HEK293 (cell line): ENCODE results near the gene NT5M.

Experiments used
- CTCF ChIA-PET: fragments of 350-600 bp; formaldehyde crosslinking; extraction: SDS; loops from one replicate; lab custom pipeline; 2021; ENCODE audit warnings: antibody characterized with exemption; lab: Yijun Ruan, JAX
- POLR2A ChIA-PET: fragments of 300-600 bp; formaldehyde crosslinking; extraction: SDS; loops from one replicate; lab custom pipeline; 2020; ENCODE audit warnings: antibody characterized with exemption, inconsistent platforms; lab: Yijun Ruan, JAX
- H3K27ac ChIP-seq: fragments of 200-500 bp; sonication (Bioruptor generic); 2 replicates; pipeline ENCODE4 v1.5.1; 2014; ENCODE audit warnings: low read depth, low read length, control low read depth, inconsistent platforms; ENCODE audit errors: extremely low read depth
- H3K36me3 ChIP-seq, 2 experiments: fragments of 200-500 bp in 1 of 2; sonication (Bioruptor generic) in 1 of 2; 1 replicate in 1 of 2; 2 replicates in 1 of 2; pipeline ENCODE4 v1.5.1; 2014 to 2017; ENCODE audit warnings: inconsistent platforms in 2 of 2, low read length in 2 of 2; ENCODE audit not compliant: control insufficient read depth in 2 of 2, insufficient read depth in 1 of 2
- H3K4me1 ChIP-seq: fragments of 200-500 bp; sonication (Bioruptor generic); 2 replicates; pipeline ENCODE4 v1.5.1; 2014; ENCODE audit warnings: mild to moderate bottlenecking, low read length, inconsistent platforms; ENCODE audit not compliant: control insufficient read depth, insufficient read depth
- H3K4me3 ChIP-seq: 2 replicates; pipeline ENCODE4 v1.5.1; 2011; ENCODE audit warnings: low read depth, mild to moderate bottlenecking, control low read depth, low read length, moderate library complexity
- H3K9me3 ChIP-seq: fragments of 200-500 bp; sonication (Bioruptor generic); 2 replicates; pipeline ENCODE4 v1.5.1; 2014; ENCODE audit warnings: low read depth, low read length, inconsistent platforms; ENCODE audit not compliant: control insufficient read depth, insufficient read depth
- BCL11A ChIP-seq: fragments of 450-650 bp; formaldehyde crosslinking; IDR thresholded peaks from 2 replicates; pipeline ENCODE4 v1.5.1; 2016; ENCODE audit warnings: low read depth, missing biosample characterization, missing genetic modification characterization
- GLIS1 ChIP-seq: fragments of 450-650 bp; formaldehyde crosslinking; IDR thresholded peaks from 2 replicates; pipeline ENCODE4 v1.5.1; 2016; ENCODE audit warnings: missing biosample characterization, missing genetic modification characterization
- HOXD13 ChIP-seq: sonication (generic); formaldehyde crosslinking; IDR thresholded peaks from 2 replicates; pipeline ENCODE4 v1.8.0; 2022; ENCODE audit warnings: missing genetic modification reagents, borderline replicate concordance
- KLF1 ChIP-seq: fragments of 450-650 bp; formaldehyde crosslinking; IDR thresholded peaks from 2 replicates; pipeline ENCODE4 v1.5.1; 2016; ENCODE audit warnings: missing biosample characterization, missing genetic modification characterization
- KLF10 ChIP-seq: fragments of 450-650 bp; IDR thresholded peaks from 2 replicates; pipeline ENCODE4 v1.5.1; 2018; ENCODE audit warnings: missing biosample characterization, mild to moderate bottlenecking, missing genetic modification characterization
- SCRT2 ChIP-seq: fragments of 450-650 bp; formaldehyde crosslinking; IDR thresholded peaks from 2 replicates; pipeline ENCODE4 v1.5.1; 2016; ENCODE audit warnings: missing biosample characterization, missing genetic modification characterization
- SP3 ChIP-seq: fragments of 450-650 bp; formaldehyde crosslinking; IDR thresholded peaks from 2 replicates; pipeline ENCODE4 v1.5.1; 2016; ENCODE audit warnings: missing biosample characterization, missing genetic modification characterization
- TRIM28 ChIP-seq: IDR thresholded peaks from 2 replicates; pipeline ENCODE4 v1.6.1; 2011; ENCODE audit warnings: low read length, control low read depth, borderline replicate concordance
- WT1 ChIP-seq: fragments of 450-650 bp; formaldehyde crosslinking; IDR thresholded peaks from 2 replicates; pipeline ENCODE4 v1.5.1; 2016; ENCODE audit warnings: missing biosample characterization, missing genetic modification characterization
- ZNF132 ChIP-seq: fragments of 450-650 bp; formaldehyde crosslinking; IDR thresholded peaks from 2 replicates; pipeline ENCODE4 v1.5.1; 2017; ENCODE audit warnings: missing biosample characterization, missing genetic modification characterization, borderline replicate concordance
- ZNF157 ChIP-seq: fragments of 450-650 bp; formaldehyde crosslinking; IDR thresholded peaks from 2 replicates; pipeline ENCODE4 v1.5.1; 2016; ENCODE audit warnings: missing biosample characterization, missing genetic modification characterization
- ZNF202 ChIP-seq: fragments of 450-650 bp; formaldehyde crosslinking; IDR thresholded peaks from 2 replicates; pipeline ENCODE4 v1.5.1; 2016; ENCODE audit warnings: missing biosample characterization, missing genetic modification characterization, borderline replicate concordance
- ZNF292 ChIP-seq: fragments of 450-650 bp; formaldehyde crosslinking; IDR thresholded peaks from 2 replicates; pipeline ENCODE4 v1.5.1; 2016; ENCODE audit warnings: low read depth, missing biosample characterization, missing genetic modification characterization, borderline replicate concordance
- ZNF510 ChIP-seq: fragments of 450-650 bp; formaldehyde crosslinking; IDR thresholded peaks from 2 replicates; pipeline ENCODE4 v1.5.1; 2018; ENCODE audit warnings: mild to moderate bottlenecking, missing genetic modification characterization, missing biosample characterization; ENCODE audit not compliant: insufficient replicate concordance
- ZNF530 ChIP-seq: fragments of 450-650 bp; formaldehyde crosslinking; IDR thresholded peaks from 2 replicates; pipeline ENCODE4 v1.5.1; 2016; ENCODE audit warnings: low read depth, missing biosample characterization, missing genetic modification characterization
- ZNF571 ChIP-seq: fragments of 450-650 bp; formaldehyde crosslinking; IDR thresholded peaks from 2 replicates; pipeline ENCODE4 v1.5.0; 2017; ENCODE audit warnings: missing biosample characterization, missing genetic modification characterization
- ZNF623 ChIP-seq: fragments of 450-650 bp; formaldehyde crosslinking; IDR thresholded peaks from 2 replicates; pipeline ENCODE4 v1.5.1; 2016; ENCODE audit warnings: missing biosample characterization, missing genetic modification characterization
- ZNF629 ChIP-seq: fragments of 450-650 bp; formaldehyde crosslinking; IDR thresholded peaks from 2 replicates; pipeline ENCODE4 v1.5.1; 2017; ENCODE audit warnings: missing biosample characterization, missing genetic modification characterization
- ZNF843 ChIP-seq: fragments of 450-650 bp; formaldehyde crosslinking; IDR thresholded peaks from 2 replicates; pipeline ENCODE4 v1.5.1; 2016; ENCODE audit warnings: missing biosample characterization, missing genetic modification characterization
- TF ChIP-seq, protein P1 (sequence below): fragments of 450-650 bp; formaldehyde crosslinking; IDR thresholded peaks from 2 replicates; pipeline ENCODE4 v1.5.1; 2016; ENCODE audit warnings: missing biosample characterization, missing genetic modification characterization
- TF ChIP-seq, protein P2 (sequence below): fragments of 450-650 bp; formaldehyde crosslinking; IDR thresholded peaks from 2 replicates; pipeline ENCODE4 v1.5.1; 2016; ENCODE audit warnings: missing biosample characterization, missing genetic modification characterization
- TF ChIP-seq, protein P3 (sequence below): fragments of 450-650 bp; formaldehyde crosslinking; IDR thresholded peaks from 2 replicates; pipeline ENCODE4 v1.5.1; 2016; ENCODE audit warnings: missing biosample characterization, missing genetic modification characterization

Gene NT5M

DNA sequence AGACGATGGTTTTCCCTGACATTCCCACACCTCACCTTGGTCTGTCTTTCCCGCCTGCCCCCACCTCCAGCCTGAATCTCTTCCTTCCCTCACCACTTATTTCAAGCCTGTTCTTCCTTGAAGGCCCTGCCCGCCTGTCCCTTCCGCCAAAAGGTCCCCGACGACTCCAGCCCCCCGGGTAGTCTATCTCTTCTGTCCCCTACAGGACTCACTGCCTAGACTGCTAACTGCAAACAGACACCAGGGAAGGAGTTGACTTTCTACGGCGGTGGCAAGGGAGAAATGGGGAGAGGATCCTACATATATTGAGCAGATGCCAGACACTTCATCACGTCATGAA, 53.7 kb downstream of the NT5M start:
- no peaks in the 10 kb centered on the region for H3K4me1 ChIP-seq
- no peaks in the 10 kb centered on the region for H3K9me3 ChIP-seq
- H3K4me3 ChIP-seq = no peak overlapping the region
- CTCF ChIA-PET = interaction anchor here (0.6 to 7.0 kb wide), 17 partner anchors 10 to 504 kb away, joined by 3 to 161 read pairs (median 4); partner anchors contain the start of gene RASD1
- H3K36me3 ChIP-seq = no peaks in the 10 kb centered on the region
- TF ChIP-seq ZNF157 (tag by site-specific recombination) = no peak
- no peak for TF ChIP-seq ZNF571 (tag by site-specific recombination)
- TF ChIP-seq KLF10 = no peak
- TF ChIP-seq, protein P1, sequence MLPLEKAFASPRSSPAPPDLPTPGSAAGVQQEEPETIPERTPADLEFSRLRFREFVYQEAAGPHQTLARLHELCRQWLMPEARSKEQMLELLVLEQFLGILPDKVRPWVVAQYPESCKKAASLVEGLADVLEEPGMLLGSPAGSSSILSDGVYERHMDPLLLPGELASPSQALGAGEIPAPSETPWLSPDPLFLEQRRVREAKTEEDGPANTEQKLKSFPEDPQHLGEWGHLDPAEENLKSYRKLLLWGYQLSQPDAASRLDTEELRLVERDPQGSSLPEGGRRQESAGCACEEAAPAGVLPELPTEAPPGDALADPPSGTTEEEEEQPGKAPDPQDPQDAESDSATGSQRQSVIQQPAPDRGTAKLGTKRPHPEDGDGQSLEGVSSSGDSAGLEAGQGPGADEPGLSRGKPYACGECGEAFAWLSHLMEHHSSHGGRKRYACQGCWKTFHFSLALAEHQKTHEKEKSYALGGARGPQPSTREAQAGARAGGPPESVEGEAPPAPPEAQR = no peak
- no peak for TF ChIP-seq ZNF629 (tag by site-specific recombination)
- H3K27ac ChIP-seq = no peak overlapping the region
- POLR2A ChIA-PET = no interaction called here

DNA sequence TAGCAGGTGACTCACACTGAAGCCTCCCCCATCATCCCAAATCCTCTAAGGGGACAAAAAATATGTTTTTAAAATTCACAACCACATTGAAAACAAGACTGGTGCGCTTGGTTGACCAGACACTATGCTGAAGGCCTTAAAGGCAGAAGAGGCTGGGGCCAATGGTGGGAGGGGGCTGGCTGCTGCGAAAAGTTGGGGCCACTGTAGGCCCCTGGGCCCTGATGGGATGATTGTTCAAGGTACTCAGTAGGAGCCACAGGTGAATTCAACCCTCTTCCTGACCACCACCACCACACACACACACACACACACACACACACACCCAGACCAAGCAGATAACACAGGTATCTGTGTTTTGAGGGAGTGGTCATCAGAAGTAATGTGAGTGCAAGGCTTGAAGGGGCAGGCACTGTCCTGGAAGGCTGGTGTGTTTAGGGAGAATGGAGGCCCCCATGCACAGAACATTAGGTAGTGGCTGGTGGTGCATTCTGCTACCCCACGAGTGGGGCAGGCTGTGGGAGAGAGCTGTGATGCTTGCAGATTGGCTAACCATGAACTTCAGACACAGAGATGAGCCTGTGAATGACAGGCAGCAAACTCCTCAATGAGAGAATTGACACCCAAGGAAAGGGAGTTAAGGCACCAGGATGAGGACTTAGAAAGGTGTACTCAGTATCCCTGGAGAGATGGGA, 55.0 kb downstream of the NT5M start:
- no peak for TF ChIP-seq SP3 (tag by site-specific recombination)
- TF ChIP-seq WT1 (tag by site-specific recombination) = no peak
- no peak for TF ChIP-seq ZNF202 (tag by site-specific recombination)
- TF ChIP-seq SCRT2 = no peak
- TF ChIP-seq KLF1 (tag by site-specific recombination) = no peak
- no peak for TF ChIP-seq TRIM28
- TF ChIP-seq ZNF510 (tag by site-specific recombination) = no peak
- TF ChIP-seq, protein P1 = no peak
- TF ChIP-seq ZNF530 (tag by site-specific recombination) = no peak
- TF ChIP-seq, protein P2, sequence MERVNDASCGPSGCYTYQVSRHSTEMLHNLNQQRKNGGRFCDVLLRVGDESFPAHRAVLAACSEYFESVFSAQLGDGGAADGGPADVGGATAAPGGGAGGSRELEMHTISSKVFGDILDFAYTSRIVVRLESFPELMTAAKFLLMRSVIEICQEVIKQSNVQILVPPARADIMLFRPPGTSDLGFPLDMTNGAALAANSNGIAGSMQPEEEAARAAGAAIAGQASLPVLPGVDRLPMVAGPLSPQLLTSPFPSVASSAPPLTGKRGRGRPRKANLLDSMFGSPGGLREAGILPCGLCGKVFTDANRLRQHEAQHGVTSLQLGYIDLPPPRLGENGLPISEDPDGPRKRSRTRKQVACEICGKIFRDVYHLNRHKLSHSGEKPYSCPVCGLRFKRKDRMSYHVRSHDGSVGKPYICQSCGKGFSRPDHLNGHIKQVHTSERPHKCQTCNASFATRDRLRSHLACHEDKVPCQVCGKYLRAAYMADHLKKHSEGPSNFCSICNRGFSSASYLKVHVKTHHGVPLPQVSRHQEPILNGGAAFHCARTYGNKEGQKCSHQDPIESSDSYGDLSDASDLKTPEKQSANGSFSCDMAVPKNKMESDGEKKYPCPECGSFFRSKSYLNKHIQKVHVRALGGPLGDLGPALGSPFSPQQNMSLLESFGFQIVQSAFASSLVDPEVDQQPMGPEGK (tag by site-specific recombination) = no peak
- no peak for TF ChIP-seq ZNF843 (tag by site-specific recombination)
- TF ChIP-seq BCL11A (tag by site-specific recombination) = no peak
- TF ChIP-seq ZNF132 (tag by site-specific recombination) = no peak
- no peak for TF ChIP-seq HOXD13 (CRISPR knock-in tag)
- TF ChIP-seq ZNF292 (tag by site-specific recombination) = no peak
- TF ChIP-seq, protein P3, sequence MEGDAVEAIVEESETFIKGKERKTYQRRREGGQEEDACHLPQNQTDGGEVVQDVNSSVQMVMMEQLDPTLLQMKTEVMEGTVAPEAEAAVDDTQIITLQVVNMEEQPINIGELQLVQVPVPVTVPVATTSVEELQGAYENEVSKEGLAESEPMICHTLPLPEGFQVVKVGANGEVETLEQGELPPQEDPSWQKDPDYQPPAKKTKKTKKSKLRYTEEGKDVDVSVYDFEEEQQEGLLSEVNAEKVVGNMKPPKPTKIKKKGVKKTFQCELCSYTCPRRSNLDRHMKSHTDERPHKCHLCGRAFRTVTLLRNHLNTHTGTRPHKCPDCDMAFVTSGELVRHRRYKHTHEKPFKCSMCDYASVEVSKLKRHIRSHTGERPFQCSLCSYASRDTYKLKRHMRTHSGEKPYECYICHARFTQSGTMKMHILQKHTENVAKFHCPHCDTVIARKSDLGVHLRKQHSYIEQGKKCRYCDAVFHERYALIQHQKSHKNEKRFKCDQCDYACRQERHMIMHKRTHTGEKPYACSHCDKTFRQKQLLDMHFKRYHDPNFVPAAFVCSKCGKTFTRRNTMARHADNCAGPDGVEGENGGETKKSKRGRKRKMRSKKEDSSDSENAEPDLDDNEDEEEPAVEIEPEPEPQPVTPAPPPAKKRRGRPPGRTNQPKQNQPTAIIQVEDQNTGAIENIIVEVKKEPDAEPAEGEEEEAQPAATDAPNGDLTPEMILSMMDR (tag by site-specific recombination) = no peak
- no peak for TF ChIP-seq GLIS1 (tag by site-specific recombination)
- no peak for TF ChIP-seq ZNF623 (tag by site-specific recombination)
- ChIA-PET CTCF (interaction anchor here (0.7 to 7.0 kb wide), 6 partner anchors 8 to 284 kb away, joined by 3 to 161 read pairs (median 4); no protein-coding TSS in a partner anchor), POLR2A (no interaction called here)
- Histone ChIP-seq H3K4me1 (no peaks in the 10 kb centered on the region), H3K36me3 (no peaks in the 10 kb centered on the region), H3K27ac (no peak overlapping the region), H3K4me3 (no peak overlapping the region), H3K9me3 (no peaks in the 10 kb centered on the region)
